HFF-Myc (cell line): ENCODE results near the gene SUPT16H.
A peak's percentile ranks its signal among the peaks of the same experiment; 100 is the strongest.

Experiments
- DNase-seq: peaks from one replicate; pipeline ENCODE4 v3.0.0-alpha.2; 2011; ENCODE audit warnings: low read depth; ENCODE audit errors: extremely low read depth
- H3K4me3 ChIP-seq: replicated peaks from 2 replicates; pipeline ENCODE4 v1.5.1; 2011; ENCODE audit warnings: low read depth, mild to moderate bottlenecking, control low read depth, low read length
- TF ChIP-seq, protein P1 (sequence below): IDR thresholded peaks from 2 replicates; pipeline ENCODE4 v1.5.1; 2012; ENCODE audit warnings: mild to moderate bottlenecking, low read depth, low read length, control low read depth; ENCODE audit errors: missing control alignments

Gene SUPT16H

DNA sequence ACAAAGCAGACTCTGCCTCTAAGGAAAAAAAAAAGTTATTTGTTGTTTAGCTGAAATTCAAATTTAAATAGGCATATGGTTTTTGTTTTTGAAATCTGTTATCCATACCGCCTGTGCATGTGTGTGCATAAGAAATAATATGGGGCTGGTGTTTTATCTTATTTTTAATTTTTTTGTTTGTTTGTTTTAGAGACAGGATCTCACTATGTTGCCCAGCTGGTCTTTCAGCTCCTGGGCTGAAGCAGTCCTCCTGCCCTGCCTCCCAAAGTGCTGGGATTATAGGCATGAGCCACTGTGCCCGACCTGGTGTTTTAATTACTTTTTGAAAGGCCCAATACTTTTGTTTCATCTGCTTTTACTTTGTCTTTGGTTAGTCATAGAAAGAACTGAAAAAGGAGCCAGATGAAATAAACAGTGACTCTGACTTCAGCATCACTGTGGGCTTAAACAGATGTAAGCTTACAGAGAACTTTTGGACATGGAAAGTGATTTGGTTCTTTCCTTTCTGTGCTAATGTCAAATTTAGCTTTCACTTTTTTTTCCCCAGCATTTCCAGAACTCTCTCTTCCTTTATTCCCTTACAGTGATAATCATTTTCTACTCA is 37.2 kb downstream of the SUPT16H start:
- no peak overlapping the region for H3K4me3 ChIP-seq
- TF ChIP-seq, protein P1, sequence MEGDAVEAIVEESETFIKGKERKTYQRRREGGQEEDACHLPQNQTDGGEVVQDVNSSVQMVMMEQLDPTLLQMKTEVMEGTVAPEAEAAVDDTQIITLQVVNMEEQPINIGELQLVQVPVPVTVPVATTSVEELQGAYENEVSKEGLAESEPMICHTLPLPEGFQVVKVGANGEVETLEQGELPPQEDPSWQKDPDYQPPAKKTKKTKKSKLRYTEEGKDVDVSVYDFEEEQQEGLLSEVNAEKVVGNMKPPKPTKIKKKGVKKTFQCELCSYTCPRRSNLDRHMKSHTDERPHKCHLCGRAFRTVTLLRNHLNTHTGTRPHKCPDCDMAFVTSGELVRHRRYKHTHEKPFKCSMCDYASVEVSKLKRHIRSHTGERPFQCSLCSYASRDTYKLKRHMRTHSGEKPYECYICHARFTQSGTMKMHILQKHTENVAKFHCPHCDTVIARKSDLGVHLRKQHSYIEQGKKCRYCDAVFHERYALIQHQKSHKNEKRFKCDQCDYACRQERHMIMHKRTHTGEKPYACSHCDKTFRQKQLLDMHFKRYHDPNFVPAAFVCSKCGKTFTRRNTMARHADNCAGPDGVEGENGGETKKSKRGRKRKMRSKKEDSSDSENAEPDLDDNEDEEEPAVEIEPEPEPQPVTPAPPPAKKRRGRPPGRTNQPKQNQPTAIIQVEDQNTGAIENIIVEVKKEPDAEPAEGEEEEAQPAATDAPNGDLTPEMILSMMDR, result no peak
- peak; percentile 31 for DNase-seq

DNA sequence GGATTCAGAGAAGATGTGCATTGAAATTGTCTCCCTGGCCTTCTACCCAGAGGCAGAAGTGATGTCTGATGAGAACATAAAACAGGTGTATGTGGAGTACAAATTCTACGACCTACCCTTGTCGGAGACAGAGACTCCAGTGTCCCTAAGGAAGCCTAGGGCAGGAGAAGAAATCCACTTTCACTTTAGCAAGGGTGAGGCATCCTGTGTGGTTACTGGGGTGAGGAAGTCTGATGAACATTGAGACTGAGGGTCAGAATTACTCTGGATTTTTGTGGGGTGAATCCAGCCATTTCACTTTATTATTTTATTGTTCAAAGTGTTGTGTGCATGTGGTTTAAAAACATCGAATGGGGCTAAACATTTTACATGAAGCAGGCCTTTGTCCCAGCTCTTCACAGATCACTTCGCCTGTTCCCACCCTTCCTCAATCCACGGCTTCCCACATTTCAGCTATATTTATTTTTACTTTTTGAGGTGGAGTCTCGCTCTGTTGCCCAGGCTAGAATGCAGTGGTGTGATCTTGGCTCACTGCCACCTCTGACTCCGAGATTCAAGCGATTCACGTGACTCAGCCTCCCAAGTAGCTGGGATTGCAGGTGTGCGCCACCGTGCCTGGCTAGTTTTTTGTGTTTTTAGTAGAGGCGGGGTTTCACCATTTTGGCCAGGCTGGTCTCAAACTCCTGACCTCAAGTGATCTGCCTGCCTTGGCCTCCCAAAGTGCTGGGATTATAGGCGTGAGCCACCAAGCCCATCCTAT is 40.6 kb downstream of the SUPT16H start:
- H3K4me3 ChIP-seq, result no peak overlapping the region
- DNase-seq, result no peak

DNA sequence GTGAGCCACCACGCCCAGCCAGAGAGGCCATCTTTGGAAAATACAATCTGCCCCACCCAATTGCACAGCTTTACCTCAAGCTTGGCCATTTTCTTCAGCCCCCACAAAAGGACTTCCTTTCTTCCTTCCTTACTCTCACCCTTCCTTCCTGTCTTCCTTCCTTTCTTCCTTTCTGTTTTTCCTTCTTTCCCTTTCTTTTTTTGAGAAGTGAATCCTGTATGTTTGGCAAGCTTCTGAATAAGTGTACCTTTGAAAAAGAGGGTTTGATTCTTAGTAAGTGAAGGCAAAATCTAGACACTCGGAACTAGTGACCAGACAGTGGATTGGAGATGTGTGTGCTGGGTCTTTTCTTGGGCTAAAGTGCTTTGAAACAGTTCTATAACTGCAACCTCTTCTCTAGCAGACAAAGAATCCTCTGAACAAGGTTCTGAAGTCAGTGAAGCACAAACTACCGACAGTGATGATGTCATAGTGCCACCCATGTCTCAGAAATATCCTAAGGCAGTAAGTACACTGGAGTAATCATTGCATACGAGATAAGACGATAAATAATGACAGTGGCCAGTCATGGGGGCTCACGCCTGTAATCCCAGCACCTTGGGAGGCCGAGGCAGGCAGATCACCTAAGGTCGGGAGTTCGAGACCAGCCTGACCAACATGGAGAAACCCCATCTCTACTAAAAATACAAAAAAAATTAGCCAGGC is 49.5 kb downstream of the SUPT16H start:
- no peak overlapping the region for H3K4me3 ChIP-seq
- TF ChIP-seq, protein P1, result no peak
- no peak for DNase-seq

More for the DNA sequence above, 40.6 kb downstream of the SUPT16H start:
- TF ChIP-seq, protein P1, result no peak

DNA sequence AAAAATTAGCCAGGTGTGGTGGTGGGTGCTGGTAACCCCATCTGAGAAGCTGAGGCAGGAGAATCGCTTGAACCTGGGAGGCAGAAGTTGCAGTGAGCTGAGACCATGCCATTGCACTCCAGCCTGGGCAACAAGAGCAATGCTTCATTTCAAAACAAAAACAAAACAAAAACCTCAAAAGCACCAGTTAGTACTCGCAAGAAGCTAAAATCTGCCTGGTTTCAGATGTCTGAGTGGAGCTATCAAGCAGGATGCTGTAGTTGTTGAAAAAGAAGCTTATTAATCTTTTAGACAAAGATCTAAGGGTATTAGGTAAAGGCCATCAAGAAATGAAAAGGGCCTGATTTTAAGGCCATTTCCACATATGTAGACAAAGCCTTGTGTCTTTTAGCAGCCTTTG is 50.9 kb downstream of the SUPT16H start:
- no peak overlapping the region for H3K4me3 ChIP-seq
- TF ChIP-seq, protein P1, result no peak
- no peak for DNase-seq

DNA sequence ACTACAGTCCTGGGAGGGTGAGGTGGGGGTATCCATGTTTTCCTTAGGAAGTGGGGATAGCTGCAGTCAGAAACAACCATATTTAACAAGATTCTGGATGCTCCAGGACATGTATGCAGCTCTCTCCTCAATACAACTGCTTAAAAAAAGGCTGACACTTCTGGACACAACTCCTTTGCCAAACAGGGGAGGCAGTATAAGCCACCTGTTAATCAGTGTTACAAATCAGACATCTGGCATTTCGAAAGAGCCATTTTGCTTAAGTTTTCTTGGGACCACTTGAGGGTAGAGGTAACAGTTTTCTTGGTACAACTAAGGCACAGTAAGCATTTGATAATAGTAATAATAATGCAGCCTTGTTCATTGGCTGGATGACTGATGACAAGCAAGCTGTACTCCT is 56.8 kb downstream of the SUPT16H start:
- TF ChIP-seq, protein P1, result no peak
- no peak overlapping the region for H3K4me3 ChIP-seq
- no peak for DNase-seq

DNA sequence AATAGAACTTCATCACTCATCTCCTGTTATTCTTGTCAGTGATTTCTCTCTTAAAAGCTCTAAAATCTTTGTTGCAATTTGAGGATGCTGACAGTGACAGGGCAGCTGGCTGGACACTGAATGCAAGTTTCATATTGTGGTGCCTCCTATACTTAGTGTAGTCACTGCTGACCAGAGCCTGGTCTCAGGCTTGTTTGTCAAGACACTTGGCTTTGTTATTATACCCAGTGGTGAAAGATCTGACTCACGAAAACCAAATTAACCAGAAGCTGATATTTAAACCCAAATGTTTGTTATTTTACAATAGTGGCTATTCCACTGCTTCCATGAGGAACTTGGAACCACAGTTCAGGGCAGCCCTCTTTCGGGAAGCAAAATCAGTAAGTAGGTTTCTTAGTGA is 61.1 kb downstream of the SUPT16H start:
- TF ChIP-seq, protein P1, result no peak
- H3K4me3 ChIP-seq, result no peak overlapping the region
- no peak for DNase-seq
